HL-60/S4 treated with retinoic acid at 250 ng/mL for 4 days and 3 days (cell line): Measurements from ENCODE around the gene PTPRM.

Source experiments
- in situ Hi-C: fragments of 300-500 bp; cut with MboI; formaldehyde crosslinking; loops from 2 replicates; pipeline ENCODE4 v1.7.0; 2022; ENCODE audit warnings: low sequenced_read_pairs

The PTPRM gene

GRCh38 chr18:8333961-8334360 is 766.8 kb downstream of the PTPRM start:
- in situ Hi-C loops = no loop called here

GRCh38 chr18:8337211-8337610 is 770.1 kb downstream of the PTPRM start:
- in situ Hi-C loops = no loop called here

DNA sequence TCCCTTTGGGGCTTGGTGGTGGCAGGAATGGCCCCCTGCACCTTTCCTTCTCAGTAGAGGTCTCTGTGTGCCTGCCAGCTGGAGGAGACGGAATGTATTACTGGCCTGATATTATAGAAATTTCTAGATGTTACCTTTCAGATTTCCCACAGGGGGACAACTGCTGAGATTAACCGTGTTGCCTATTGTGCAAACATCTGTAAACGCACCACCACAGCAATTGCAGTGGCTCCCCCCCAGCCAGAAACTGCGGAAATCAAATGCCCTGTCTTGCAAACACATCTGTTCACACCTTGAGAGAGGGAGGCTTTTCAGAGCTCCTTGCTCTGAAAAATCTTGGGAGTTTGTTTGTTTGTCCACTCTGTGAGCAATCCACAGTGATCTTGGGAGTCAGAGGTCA is 772.1 kb downstream of the PTPRM start:
- in situ Hi-C loops = no loop called here

- in situ Hi-C loops = no loop called here
Observed at GRCh38 chr18:8339952-8340351, 772.8 kb downstream of the PTPRM start.

- in situ Hi-C loops = no loop called here
Observed at GRCh38 chr18:8341481-8342230, 774.5 kb downstream of the PTPRM start.

DNA sequence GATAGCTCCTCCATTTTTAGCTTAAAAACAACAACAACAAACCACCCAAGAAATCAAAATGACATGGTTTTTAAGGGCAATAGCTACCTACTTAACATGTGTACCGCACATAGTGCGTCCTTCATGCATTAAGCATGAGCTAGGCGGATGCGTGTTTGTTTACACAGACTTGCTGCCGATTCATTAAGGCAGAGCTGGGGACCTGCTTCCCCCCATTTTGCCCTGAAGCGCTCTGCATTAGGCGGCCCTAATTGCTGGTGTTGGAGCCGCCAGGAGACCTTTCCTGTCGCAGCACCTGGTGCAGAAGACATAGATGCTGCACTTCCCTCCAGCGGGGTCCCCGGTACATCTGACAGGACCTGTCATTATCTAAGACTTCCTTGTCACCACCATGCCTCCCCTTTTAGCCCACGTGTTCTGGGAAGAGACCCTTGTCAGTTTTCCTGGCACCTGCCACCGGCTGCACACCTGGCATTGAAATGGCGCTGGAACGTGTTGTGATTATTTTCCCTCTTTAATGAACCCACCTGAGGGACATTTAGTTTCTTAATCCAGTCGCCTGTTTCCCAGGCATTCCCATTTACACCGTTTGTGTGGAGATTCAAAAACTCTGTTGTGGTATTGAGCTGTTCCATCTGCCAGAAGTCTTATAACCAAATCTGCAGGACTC is 781.1 kb downstream of the PTPRM start:
- in situ Hi-C loops = no loop called here

DNA sequence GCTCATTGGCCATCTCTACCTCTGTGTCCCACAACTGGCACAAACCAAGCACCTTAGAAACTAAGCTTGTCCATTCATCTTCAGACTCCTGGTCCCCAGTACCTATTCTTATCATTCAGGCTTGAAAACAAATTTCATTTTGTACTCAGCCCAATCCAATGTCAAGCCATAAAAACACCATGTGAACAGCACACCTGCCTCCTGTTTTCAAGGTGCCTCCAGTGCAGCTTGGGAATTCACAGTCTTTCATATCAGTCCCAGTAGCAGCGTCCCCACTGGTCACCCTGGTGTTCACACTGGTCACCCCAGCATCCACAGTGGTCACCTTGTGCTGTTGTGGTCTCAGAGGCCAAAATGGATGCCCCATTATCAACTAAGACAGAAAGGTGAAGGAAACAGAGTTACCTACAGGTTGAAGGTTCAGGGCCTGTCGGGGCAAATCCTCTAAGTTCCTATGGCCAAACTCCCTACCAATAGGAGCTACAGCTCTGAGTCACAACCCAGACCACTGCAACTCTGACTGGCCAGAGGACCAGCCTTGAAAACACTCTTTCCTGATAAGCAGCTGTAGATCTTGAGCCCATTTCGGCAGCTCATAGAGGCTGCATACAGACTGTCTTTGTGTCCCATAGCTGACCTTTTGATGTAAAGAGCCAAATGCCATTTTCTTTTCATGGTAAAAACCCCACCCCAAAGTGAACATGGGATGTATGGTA is 782.6 kb downstream of the PTPRM start:
- in situ Hi-C loops = no loop called here

GRCh38 chr18:8350628-8351027 is 783.5 kb downstream of the PTPRM start:
- in situ Hi-C loops = no loop called here

DNA sequence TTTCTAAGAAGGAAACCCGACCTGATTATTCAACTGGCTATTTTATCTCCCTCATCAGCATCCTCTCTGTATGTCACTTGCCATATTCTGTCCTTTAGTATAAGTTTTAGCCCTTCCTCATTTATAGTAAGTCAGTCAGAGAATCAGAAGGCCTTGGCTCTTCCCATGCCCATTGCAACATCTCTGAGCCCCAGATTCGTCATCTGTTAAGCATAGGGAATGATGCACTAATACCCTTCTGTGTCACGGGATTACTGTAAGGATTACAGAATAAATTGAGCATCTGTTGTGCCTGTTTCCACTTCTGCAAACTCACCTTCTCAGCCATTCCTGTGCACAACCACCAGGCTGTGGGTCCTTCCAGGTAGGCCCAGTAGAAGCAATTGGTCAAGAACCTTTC is 784.0 kb downstream of the PTPRM start:
- in situ Hi-C loops = no loop called here

- in situ Hi-C loops = no loop called here
Observed at GRCh38 chr18:8354304-8354703, 787.2 kb downstream of the PTPRM start.

GRCh38 chr18:8356001-8356400 is 788.9 kb downstream of the PTPRM start:
- in situ Hi-C loops = no loop called here

GRCh38 chr18:8357320-8357719 is 790.2 kb downstream of the PTPRM start:
- in situ Hi-C loops = no loop called here

DNA sequence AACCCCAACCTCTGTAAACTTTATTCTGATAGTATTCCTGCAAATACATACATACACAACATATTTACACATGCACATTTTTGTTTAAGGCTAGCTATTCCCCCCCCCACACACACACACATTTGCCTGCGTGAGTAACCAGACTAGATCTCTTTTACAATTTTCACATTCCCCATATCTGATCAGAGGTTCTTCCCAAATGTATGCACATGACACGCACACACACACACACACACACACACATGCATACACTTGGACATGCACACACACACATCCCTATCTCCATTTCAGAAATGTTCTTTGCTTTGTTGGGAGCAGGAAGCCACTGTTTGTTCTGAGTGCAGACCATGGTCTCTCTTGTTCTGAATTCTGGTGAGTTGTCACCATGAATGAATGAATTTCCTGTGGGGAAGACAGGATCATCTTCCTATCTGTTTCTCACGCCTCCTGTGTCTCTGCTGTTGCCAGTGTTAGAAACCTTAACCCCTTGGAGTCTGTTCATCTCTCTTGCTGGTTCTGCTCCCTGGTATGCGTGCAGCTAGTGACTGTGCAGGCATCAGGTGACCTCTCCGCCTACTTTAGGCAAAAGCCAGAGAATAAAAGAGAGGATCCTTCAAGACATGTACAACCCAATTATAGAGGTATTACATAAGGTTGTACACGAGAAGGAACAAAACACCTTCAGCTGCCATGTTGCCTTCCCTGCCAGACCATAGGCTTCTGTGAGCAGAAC is 791.1 kb downstream of the PTPRM start:
- in situ Hi-C loops = no loop called here

DNA sequence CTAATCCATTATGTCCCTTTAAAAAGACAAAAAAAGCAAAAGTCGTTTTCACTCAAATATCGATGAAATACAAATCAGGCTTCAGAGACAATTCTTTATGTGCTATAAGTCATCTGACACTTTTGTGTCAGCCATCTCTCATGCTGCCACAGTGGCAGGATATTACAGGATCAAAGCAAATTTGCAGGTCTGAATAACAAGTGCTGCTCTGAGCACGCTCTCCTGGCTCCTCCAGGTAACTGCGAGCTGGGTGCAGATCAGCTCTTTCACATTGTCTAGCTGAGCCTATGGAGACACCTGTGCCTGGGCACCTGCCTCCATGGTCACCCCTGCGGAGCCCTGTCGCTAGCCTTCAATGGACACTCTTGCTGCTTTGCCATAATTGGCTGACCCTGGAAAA is 792.0 kb downstream of the PTPRM start:
- in situ Hi-C loops = no loop called here

GRCh38 chr18:8359481-8359880 is 792.4 kb downstream of the PTPRM start:
- in situ Hi-C loops = no loop called here

DNA sequence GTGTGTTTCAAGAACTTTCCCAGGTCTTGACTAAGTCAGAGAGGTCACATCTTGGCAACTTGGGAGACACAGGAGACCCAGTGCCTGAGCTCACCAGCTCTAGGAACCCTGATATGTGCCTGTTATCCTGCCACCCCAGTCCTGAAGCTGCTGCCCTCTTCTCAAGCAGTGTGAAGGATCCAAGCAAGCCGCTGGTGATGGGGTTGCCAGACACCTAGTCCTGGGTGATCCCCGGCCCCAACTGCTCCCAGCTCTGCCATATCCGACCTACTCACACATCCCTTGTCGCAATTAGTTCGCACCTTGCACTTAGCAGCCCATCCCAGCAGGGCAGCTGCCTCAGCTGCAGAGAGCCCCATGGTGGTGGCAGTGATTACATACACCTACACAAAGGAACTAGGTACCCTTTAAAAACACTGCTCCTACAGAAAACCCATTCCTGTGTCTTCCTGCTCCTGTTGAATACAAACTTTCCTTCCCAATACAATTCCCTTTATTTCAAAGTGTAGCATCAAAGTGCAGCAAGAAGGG is 794.9 kb downstream of the PTPRM start:
- in situ Hi-C loops = no loop called here

GRCh38 chr18:8362863-8363262 is 795.7 kb downstream of the PTPRM start:
- in situ Hi-C loops = no loop called here

DNA sequence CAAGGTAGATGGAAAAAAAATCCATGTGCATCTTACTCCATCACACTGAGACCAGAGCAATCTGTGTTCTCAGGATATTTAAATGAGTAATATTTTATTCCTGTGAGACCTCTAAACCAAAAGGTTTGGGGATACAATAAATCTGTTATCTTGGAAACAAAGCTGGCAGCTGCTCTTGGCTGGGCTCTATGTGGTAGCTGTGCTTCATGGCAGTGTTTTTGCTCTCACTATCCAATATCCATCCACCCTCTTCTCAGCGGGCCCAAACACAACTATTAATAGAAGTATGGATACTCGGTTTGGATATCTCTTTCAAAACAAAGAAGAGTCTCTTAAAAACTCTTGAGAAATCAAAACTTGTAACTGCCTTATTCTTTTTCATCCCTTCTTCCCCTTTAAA is 797.3 kb downstream of the PTPRM start:
- in situ Hi-C loops = no loop called here

GRCh38 chr18:8365006-8365405 is 797.9 kb downstream of the PTPRM start:
- in situ Hi-C loops = no loop called here

DNA sequence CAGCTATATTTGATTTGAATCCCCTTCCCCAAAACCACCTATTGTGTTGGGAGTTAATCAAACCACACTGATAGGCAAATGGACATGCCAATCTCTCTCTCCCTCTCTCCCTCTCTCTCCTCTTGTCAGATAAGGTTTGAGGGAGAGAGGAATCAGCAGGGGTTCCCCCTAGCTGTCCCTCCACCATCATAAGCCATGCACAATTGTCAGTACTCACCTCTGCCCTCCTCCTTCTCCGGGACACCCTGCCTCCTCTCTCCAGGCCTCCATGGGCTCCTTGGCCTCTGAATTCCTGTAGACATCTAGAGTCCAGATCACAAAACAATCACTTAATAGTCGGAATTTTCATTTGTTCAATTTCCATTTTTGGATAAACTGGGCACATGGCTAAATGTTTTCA is 798.4 kb downstream of the PTPRM start:
- in situ Hi-C loops = no loop called here

- in situ Hi-C loops = no loop called here
Observed at GRCh38 chr18:8366070-8366469, 799.0 kb downstream of the PTPRM start.
